Measurements from ENCODE around the gene GPATCH2. TPM values are rescaled to one million over a fixed set of nuclear protein-coding genes. Genes with fewer than 3 reads are reported as not detected.

Gene GPATCH2
- total RNA-seq, 1 experiment from 2014 or later = 11.2 TPM

DNA sequence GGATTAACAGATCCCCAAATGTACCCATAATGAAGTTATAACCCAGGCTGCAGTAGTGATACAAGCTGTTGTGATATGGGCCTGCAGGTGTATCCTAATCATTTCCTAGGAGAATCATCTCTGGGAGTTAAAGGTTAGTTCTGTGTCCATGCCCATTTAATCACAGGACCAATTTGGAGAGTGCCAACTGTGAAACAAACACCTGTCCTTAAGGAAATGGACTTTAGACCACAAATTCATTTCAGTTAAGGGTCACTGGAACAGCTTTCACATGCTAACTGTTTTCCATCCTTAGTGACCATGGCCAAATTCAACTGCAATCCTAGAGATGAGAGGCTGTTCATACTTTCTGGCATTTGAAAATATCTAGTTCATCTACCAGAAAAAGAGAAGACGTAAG is 160.9 kb downstream of the GPATCH2 start:
- BruUV-seq (replicated peaks) = no TSS peak
- peaks cover 6% of the 10 kb centered on the region; the same call in 1 of the 2 replicates for H3K9me3 ChIP-seq (ENCODE audit: control insufficient read depth, insufficient read depth, low read depth, low read length)
- ATAC-seq = no peak
- CTCF ChIA-PET = no interaction called here
- no peaks in the 10 kb centered on the region for H3K27me3 ChIP-seq (ENCODE audit: control insufficient read depth, insufficient read depth, low read length)
- H3K4me1 ChIP-seq (ENCODE audit: control insufficient read depth, insufficient read depth, low read length) = no peaks in the 10 kb centered on the region
- in situ Hi-C loops (cut with HindIII; ENCODE audit: low pct_unique_long_range_greater_than_20kb, low sequenced_read_pairs) (no loop called here), intact Hi-C loops (cut with micrococcal nuclease; ENCODE audit: unreplicated experiment) (no loop called here)
- H3K4me3 ChIP-seq (ENCODE audit: low read depth in 2 of 2, low read length in 2 of 2) = no peak overlapping the region
- no peaks in the 10 kb centered on the region for H3K36me3 ChIP-seq (ENCODE audit: control insufficient read depth, insufficient read depth, low read length)
- DNase-seq (ENCODE audit: low read depth, low spot score) = no peak
- POLR2A ChIA-PET = no interaction called here
- TF ChIP-seq SIN3A (IDR thresholded peaks at IDR 0.05; ENCODE audit: borderline replicate concordance, insufficient read depth, low read depth, low read length) = no peak
- TF ChIP-seq TCF7L2 (IDR thresholded peaks at IDR 0.05; ENCODE audit: low read depth, low read length) = no peak
- TF ChIP-seq, protein P1, sequence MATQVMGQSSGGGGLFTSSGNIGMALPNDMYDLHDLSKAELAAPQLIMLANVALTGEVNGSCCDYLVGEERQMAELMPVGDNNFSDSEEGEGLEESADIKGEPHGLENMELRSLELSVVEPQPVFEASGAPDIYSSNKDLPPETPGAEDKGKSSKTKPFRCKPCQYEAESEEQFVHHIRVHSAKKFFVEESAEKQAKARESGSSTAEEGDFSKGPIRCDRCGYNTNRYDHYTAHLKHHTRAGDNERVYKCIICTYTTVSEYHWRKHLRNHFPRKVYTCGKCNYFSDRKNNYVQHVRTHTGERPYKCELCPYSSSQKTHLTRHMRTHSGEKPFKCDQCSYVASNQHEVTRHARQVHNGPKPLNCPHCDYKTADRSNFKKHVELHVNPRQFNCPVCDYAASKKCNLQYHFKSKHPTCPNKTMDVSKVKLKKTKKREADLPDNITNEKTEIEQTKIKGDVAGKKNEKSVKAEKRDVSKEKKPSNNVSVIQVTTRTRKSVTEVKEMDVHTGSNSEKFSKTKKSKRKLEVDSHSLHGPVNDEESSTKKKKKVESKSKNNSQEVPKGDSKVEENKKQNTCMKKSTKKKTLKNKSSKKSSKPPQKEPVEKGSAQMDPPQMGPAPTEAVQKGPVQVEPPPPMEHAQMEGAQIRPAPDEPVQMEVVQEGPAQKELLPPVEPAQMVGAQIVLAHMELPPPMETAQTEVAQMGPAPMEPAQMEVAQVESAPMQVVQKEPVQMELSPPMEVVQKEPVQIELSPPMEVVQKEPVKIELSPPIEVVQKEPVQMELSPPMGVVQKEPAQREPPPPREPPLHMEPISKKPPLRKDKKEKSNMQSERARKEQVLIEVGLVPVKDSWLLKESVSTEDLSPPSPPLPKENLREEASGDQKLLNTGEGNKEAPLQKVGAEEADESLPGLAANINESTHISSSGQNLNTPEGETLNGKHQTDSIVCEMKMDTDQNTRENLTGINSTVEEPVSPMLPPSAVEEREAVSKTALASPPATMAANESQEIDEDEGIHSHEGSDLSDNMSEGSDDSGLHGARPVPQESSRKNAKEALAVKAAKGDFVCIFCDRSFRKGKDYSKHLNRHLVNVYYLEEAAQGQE (IDR thresholded peaks at IDR 0.05; ENCODE audit: insufficient read depth in 1 of 2, low read depth in 2 of 2, low read length in 1 of 2) = no peak
- TF ChIP-seq, protein P2, sequence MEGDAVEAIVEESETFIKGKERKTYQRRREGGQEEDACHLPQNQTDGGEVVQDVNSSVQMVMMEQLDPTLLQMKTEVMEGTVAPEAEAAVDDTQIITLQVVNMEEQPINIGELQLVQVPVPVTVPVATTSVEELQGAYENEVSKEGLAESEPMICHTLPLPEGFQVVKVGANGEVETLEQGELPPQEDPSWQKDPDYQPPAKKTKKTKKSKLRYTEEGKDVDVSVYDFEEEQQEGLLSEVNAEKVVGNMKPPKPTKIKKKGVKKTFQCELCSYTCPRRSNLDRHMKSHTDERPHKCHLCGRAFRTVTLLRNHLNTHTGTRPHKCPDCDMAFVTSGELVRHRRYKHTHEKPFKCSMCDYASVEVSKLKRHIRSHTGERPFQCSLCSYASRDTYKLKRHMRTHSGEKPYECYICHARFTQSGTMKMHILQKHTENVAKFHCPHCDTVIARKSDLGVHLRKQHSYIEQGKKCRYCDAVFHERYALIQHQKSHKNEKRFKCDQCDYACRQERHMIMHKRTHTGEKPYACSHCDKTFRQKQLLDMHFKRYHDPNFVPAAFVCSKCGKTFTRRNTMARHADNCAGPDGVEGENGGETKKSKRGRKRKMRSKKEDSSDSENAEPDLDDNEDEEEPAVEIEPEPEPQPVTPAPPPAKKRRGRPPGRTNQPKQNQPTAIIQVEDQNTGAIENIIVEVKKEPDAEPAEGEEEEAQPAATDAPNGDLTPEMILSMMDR (IDR thresholded peaks at IDR 0.05) = no peak
- no peak for TF ChIP-seq POLR2AphosphoS5 (IDR thresholded peaks at IDR 0.05; ENCODE audit: low read depth, low read length)
- H3K27ac ChIP-seq (ENCODE audit: low read length) = no peak overlapping the region

DNA sequence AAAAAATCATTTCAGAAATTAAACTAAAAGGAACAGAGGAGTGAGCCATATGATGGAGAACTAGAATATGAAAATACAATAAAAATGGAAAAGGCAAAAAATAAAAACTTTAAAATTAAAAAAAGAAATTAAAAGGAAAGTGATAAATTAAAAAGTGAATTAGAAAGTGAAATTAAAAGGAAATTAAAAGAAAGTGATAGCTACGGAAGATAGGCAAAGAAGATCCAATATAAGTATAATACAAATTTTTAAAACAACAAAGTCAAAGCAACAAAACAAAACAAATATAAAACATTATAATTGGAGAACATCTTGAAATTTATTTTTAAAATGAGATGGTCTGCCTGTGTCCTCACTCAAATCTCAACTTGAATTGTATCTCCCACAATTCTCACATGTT is 165.8 kb downstream of the GPATCH2 start:
- H3K4me1 ChIP-seq (ENCODE audit: control insufficient read depth, insufficient read depth, low read length) = no peaks in the 10 kb centered on the region
- in situ Hi-C loops (cut with HindIII; ENCODE audit: low pct_unique_long_range_greater_than_20kb, low sequenced_read_pairs) (no loop called here), intact Hi-C loops (cut with micrococcal nuclease; ENCODE audit: unreplicated experiment) (no loop called here)
- ChIA-PET CTCF (no interaction called here), POLR2A (no interaction called here)
- no peak overlapping the region for H3K4me3 ChIP-seq (ENCODE audit: low read depth in 2 of 2, low read length in 2 of 2)
- no peak for TF ChIP-seq TCF7L2 (IDR thresholded peaks at IDR 0.05; ENCODE audit: low read depth, low read length)
- BruUV-seq (replicated peaks) = no TSS peak
- ATAC-seq (no peak), DNase-seq (ENCODE audit: low read depth, low spot score) (no peak)
- H3K9me3 ChIP-seq (ENCODE audit: control insufficient read depth, insufficient read depth, low read depth, low read length) = peaks cover 6% of the 10 kb centered on the region; the same call in 1 of the 2 replicates
- H3K27me3 ChIP-seq (ENCODE audit: control insufficient read depth, insufficient read depth, low read length) = no peaks in the 10 kb centered on the region
- H3K36me3 ChIP-seq (ENCODE audit: control insufficient read depth, insufficient read depth, low read length) = no peaks in the 10 kb centered on the region
- H3K27ac ChIP-seq (ENCODE audit: low read length) = no peak overlapping the region

DNA sequence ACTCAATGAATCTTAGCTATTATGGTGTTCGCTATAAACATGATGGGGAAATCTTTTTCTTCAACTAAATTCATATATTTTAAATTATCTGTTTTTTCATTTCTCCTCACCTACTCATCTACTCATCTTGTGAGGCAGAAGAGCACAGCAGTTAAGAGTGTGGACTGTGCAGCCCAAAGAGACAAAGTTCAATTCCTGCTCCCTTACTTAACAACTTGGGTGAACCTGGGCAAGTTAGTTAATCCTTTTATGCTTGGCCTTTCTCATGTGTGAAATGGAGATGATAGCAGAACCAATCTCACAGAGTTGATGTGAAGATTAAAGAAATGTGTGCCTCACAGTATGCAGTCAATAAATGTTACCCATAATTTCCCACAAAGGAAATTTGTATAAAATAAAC is 168.2 kb downstream of the GPATCH2 start:
- Histone ChIP-seq H3K27ac (ENCODE audit: low read length) (no peak overlapping the region), H3K27me3 (ENCODE audit: control insufficient read depth, insufficient read depth, low read length) (no peaks in the 10 kb centered on the region), H3K4me3 (ENCODE audit: low read depth in 2 of 2, low read length in 2 of 2) (no peak overlapping the region), H3K36me3 (ENCODE audit: control insufficient read depth, insufficient read depth, low read length) (no peaks in the 10 kb centered on the region), H3K4me1 (ENCODE audit: control insufficient read depth, insufficient read depth, low read length) (no peaks in the 10 kb centered on the region), H3K9me3 (ENCODE audit: control insufficient read depth, insufficient read depth, low read depth, low read length) (peaks cover 6% of the 10 kb centered on the region; the same call in 1 of the 2 replicates)
- DNase-seq (ENCODE audit: low read depth, low spot score) (no peak), ATAC-seq (no peak)
- no peak for TF ChIP-seq POLR2AphosphoS5 (IDR thresholded peaks at IDR 0.05; ENCODE audit: low read depth, low read length)
- TF ChIP-seq, protein P2 (IDR thresholded peaks at IDR 0.05) = no peak
- TF ChIP-seq, protein P1 (IDR thresholded peaks at IDR 0.05; ENCODE audit: insufficient read depth in 1 of 2, low read depth in 2 of 2, low read length in 1 of 2) = no peak
- no peak for TF ChIP-seq SIN3A (IDR thresholded peaks at IDR 0.05; ENCODE audit: borderline replicate concordance, insufficient read depth, low read depth, low read length)
- TF ChIP-seq TCF7L2 (IDR thresholded peaks at IDR 0.05; ENCODE audit: low read depth, low read length) = no peak
- intact Hi-C loops (cut with micrococcal nuclease; ENCODE audit: unreplicated experiment) = no loop called here
- BruUV-seq (replicated peaks) = no TSS peak
- in situ Hi-C loops (cut with HindIII; ENCODE audit: low pct_unique_long_range_greater_than_20kb, low sequenced_read_pairs) = no loop called here
- CTCF ChIA-PET = no interaction called here
- POLR2A ChIA-PET = no interaction called here
